BLaER1 treated with 17β-estradiol and CSF1 and Interleukin-3, amounts not matched to agents 10 nM and 100 nM (cell line): ENCODE results near the gene CRBN.
A peak's percentile ranks its signal among the peaks of the same experiment; 100 is the strongest.

ENCODE experiments used
- H3K27ac ChIP-seq, 11 experiments: shearing (Covaris generic); formaldehyde crosslinking; 2 replicates each; pipeline ENCODE4 v1.8.1; 2022
- H3K27me3 ChIP-seq, 11 experiments: shearing (Covaris generic); formaldehyde crosslinking; 2 replicates each; pipeline ENCODE4 v1.8.1; 2022
- H3K36me3 ChIP-seq, 11 experiments: shearing (Covaris generic); formaldehyde crosslinking; 2 replicates each; pipeline ENCODE4 v1.8.1; 2022
- H3K4me1 ChIP-seq, 10 experiments: shearing (Covaris generic); formaldehyde crosslinking; 2 replicates each; pipeline ENCODE4 v1.8.1; 2022
- H3K4me2 ChIP-seq, 11 experiments: shearing (Covaris generic); formaldehyde crosslinking; 2 replicates each; pipeline ENCODE4 v1.8.1; 2022
- H3K4me3 ChIP-seq, 10 experiments: shearing (Covaris generic); formaldehyde crosslinking; 2 replicates each; pipeline ENCODE4 v1.8.1; 2022
- H3K9ac ChIP-seq, 11 experiments: shearing (Covaris generic); formaldehyde crosslinking; 2 replicates each; pipeline ENCODE4 v1.8.1; 2022
- H3K9me3 ChIP-seq, 11 experiments: shearing (Covaris generic); formaldehyde crosslinking; replicated peaks in 1 of 11; 2 replicates each; pipeline ENCODE4 v1.8.1; 2022
- H4K20me1 ChIP-seq, 11 experiments: shearing (Covaris generic); formaldehyde crosslinking; 2 replicates each; pipeline ENCODE4 v1.8.1; 2022
- Cebpa-rat ChIP-seq, 11 experiments: shearing (Covaris generic); IDR thresholded peaks; 2 replicates each; pipeline ENCODE4 v1.8.1; 2022

The CRBN gene

GRCh38 chr3:3127432-3128010, 52.0 kb downstream of the CRBN start:
- Histone ChIP-seq H3K4me1 (peaks cover 19 to 30% (median 24%) of the 10 kb centered on the region in 10 experiments), H3K27ac (peak overlapping the region; percentile 92 to 100 (median 98))

GRCh38 chr3:3126477-3127431, 52.7 kb downstream of the CRBN start, which contains the start of gene TRNT1:
TSS of gene TRNT1 (plus strand) at chr3:3126940. CDS start at chr3:3129041, 2,101 bp downstream.
- Histone ChIP-seq H3K27me3 (no peaks in the 10 kb centered on the region), H4K20me1 (peaks cover 0 to 14% (median 0%) of the 10 kb centered on the region in 11 experiments; a peak in 3 of 22 replicates), H3K36me3 (peaks cover 30 to 38% (median 32%) of the 10 kb centered on the region in 11 experiments), H3K4me3 (peak within 1 kb of the TSS; percentile 70 to 98 (median 84)), H3K9ac (peak within 1 kb of the TSS; percentile 91 to 99 (median 97)), H3K9me3 (peaks cover 0 to 27% (median 21%) of the 10 kb centered on the region in 11 experiments; a peak in 18 of 22 replicates), H3K4me2 (peak within 1 kb of the TSS; percentile 84 to 99 (median 93)), H3K27ac (peak within 1 kb of the TSS; percentile 92 to 100 (median 98)), H3K4me1 (peaks cover 19 to 30% (median 24%) of the 10 kb centered on the region in 10 experiments)
- TF ChIP-seq Cebpa-rat (IDR thresholded peaks at IDR 0.05), result no peak

More at GRCh38 chr3:3127432-3128010, 52.0 kb downstream of the CRBN start:
- TF ChIP-seq Cebpa-rat (IDR thresholded peaks at IDR 0.05), result no peak
- peaks cover 0 to 14% (median 0%) of the 10 kb centered on the region in 11 experiments; a peak in 3 of 22 replicates for H4K20me1 ChIP-seq
- peaks cover 0 to 27% (median 21%) of the 10 kb centered on the region in 11 experiments; a peak in 18 of 22 replicates for H3K9me3 ChIP-seq
- peaks cover 30 to 38% (median 32%) of the 10 kb centered on the region in 11 experiments for H3K36me3 ChIP-seq
- peak overlapping the region; percentile 84 to 99 (median 93) for H3K4me2 ChIP-seq
- peak overlapping the region; percentile 91 to 99 (median 97) for H3K9ac ChIP-seq
- peak overlapping the region; percentile 70 to 98 (median 84) for H3K4me3 ChIP-seq
- no peaks in the 10 kb centered on the region for H3K27me3 ChIP-seq

GRCh38 chr3:3125977-3126376, 53.5 kb downstream of the CRBN start:
- peak overlapping the region; percentile 75 to 99 (median 92) for H3K4me2 ChIP-seq
- H3K27ac ChIP-seq, result peak overlapping the region; percentile 92 to 100 (median 98)
- peaks cover 19 to 30% (median 24%) of the 10 kb centered on the region in 10 experiments for H3K4me1 ChIP-seq
- H3K9ac ChIP-seq, result peak overlapping the region; percentile 91 to 99 (median 97)
- H3K9me3 ChIP-seq, result peaks cover 0 to 22% (median 17%) of the 10 kb centered on the region in 11 experiments; a peak in 18 of 22 replicates
- TF ChIP-seq Cebpa-rat (IDR thresholded peaks at IDR 0.05), result no peak
- peak overlapping the region; percentile 70 to 98 (median 84) for H3K4me3 ChIP-seq
- H4K20me1 ChIP-seq, result peaks cover 0 to 13% (median 0%) of the 10 kb centered on the region in 11 experiments; a peak in 3 of 22 replicates
- no peaks in the 10 kb centered on the region for H3K27me3 ChIP-seq
- peaks cover 25 to 33% (median 27%) of the 10 kb centered on the region in 11 experiments for H3K36me3 ChIP-seq

- H3K4me2 ChIP-seq, result no peak overlapping the region
- no peaks in the 10 kb centered on the region for H3K9me3 ChIP-seq
- H3K36me3 ChIP-seq, result no peaks in the 10 kb centered on the region
- no peak for TF ChIP-seq Cebpa-rat (IDR thresholded peaks at IDR 0.05)
- H3K4me1 ChIP-seq, result no peaks in the 10 kb centered on the region
- H3K27ac ChIP-seq, result no peak overlapping the region
- no peak overlapping the region for H3K9ac ChIP-seq
- H4K20me1 ChIP-seq, result no peaks in the 10 kb centered on the region
- H3K4me3 ChIP-seq, result no peak overlapping the region
- no peaks in the 10 kb centered on the region for H3K27me3 ChIP-seq
These were observed 60.1 kb downstream of the CRBN start for GRCh38 chr3:3119393-3119851.

GRCh38 chr3:3117651-3118050, 61.8 kb downstream of the CRBN start:
- H3K4me2 ChIP-seq, result no peak overlapping the region
- TF ChIP-seq Cebpa-rat (IDR thresholded peaks at IDR 0.05), result no peak
- H4K20me1 ChIP-seq, result no peaks in the 10 kb centered on the region
- no peaks in the 10 kb centered on the region for H3K9me3 ChIP-seq
- H3K27ac ChIP-seq, result no peak overlapping the region
- H3K4me3 ChIP-seq, result no peak overlapping the region
- no peak overlapping the region for H3K9ac ChIP-seq
- no peaks in the 10 kb centered on the region for H3K4me1 ChIP-seq
- no peaks in the 10 kb centered on the region for H3K36me3 ChIP-seq
- H3K27me3 ChIP-seq, result no peaks in the 10 kb centered on the region

GRCh38 chr3:3113042-3113709, 66.3 kb downstream of the CRBN start:
- Histone ChIP-seq H3K4me2 (no peak overlapping the region), H3K4me1 (0 out of 20 replicates have a peak, but pooled peaks cover 0 to 6% (median 0%) of the 10 kb centered on the region in 10 experiments), H3K36me3 (no peaks in the 10 kb centered on the region), H3K27ac (no peak overlapping the region), H3K27me3 (no peaks in the 10 kb centered on the region), H3K9me3 (no peaks in the 10 kb centered on the region), H3K9ac (no peak overlapping the region), H4K20me1 (no peaks in the 10 kb centered on the region), H3K4me3 (no peak overlapping the region)
- TF ChIP-seq Cebpa-rat (IDR thresholded peaks at IDR 0.05), result no peak

GRCh38 chr3:3110749-3111361, 68.6 kb downstream of the CRBN start:
- Histone ChIP-seq H3K9me3 (no peaks in the 10 kb centered on the region), H3K4me1 (peaks cover 0 to 6% (median 2%) of the 10 kb centered on the region in 10 experiments; a peak in 11 of 20 replicates), H4K20me1 (no peaks in the 10 kb centered on the region), H3K27ac (no peak overlapping the region), H3K36me3 (no peaks in the 10 kb centered on the region), H3K4me2 (no peak overlapping the region), H3K27me3 (no peaks in the 10 kb centered on the region), H3K9ac (no peak overlapping the region), H3K4me3 (no peak overlapping the region)
- no peak for TF ChIP-seq Cebpa-rat (IDR thresholded peaks at IDR 0.05)

GRCh38 chr3:3110299-3110630, 69.2 kb downstream of the CRBN start, which contains the start of gene IL5RA:
TSS of gene IL5RA (minus strand) at chr3:3110374. CDS start at chr3:3104984, 5,390 bp downstream.
- Histone ChIP-seq H3K4me3 (no peak within 1 kb of the TSS), H3K27ac (peak within 1 kb of the TSS in 1 of 11 experiments; percentile 1; a peak in 1 of 22 replicates), H4K20me1 (no peaks in the 10 kb centered on the region), H3K27me3 (no peaks in the 10 kb centered on the region), H3K4me2 (no peak within 1 kb of the TSS), H3K4me1 (peaks cover 0 to 9% (median 7%) of the 10 kb centered on the region in 10 experiments; a peak in 12 of 20 replicates), H3K9me3 (no peaks in the 10 kb centered on the region), H3K9ac (no peak within 1 kb of the TSS), H3K36me3 (no peaks in the 10 kb centered on the region)
- TF ChIP-seq Cebpa-rat (IDR thresholded peaks at IDR 0.05), result no peak
